HG03097 (cell line): Measurements from ENCODE around the gene RNF207.
"Not testable (repeated sequence)": the region's sequence is repeated elsewhere in the genome, so short reads cannot be mapped to it uniquely, and the experiment has no call there.

Experiments
- ATAC-seq: cut with Tn5 transposase; IDR thresholded peaks from one replicate; pipeline ENCODE4 v1.9.1; 2021; ENCODE audit not compliant: unreplicated experiment, low FRiP score

The RNF207 gene

GRCh38 chr1:6199298-6200187, 6.4 kb upstream of the RNF207 start, which contains the start of gene RPL22:
TSS of gene RPL22 (minus strand) at chr1:6199595. CDS start at chr1:6199573, 22 bp downstream.
- peak; percentile 92 for ATAC-seq

- no peak for ATAC-seq
Measured at GRCh38 chr1:6200188-6200809, 5.6 kb upstream of the RNF207 start.

DNA sequence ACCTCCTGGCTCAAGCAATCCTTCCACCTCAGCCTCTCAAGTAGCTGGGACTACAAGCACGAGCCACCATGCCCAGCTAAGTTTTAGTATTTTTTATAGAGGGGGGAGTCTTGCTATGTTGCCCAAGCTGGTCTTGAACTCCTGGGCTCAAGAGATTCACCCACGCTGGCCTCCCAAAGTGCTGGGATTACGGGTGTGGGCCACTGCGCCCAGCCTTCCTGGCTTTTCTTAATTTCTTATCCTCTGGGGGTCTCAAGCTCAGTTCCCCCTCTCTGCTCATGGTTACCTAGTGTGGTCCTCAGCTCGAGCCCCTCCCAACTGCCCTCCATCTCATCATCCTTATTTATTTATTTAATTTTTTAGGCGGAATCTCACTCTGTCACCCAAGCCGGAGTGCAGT, 3.7 kb upstream of the RNF207 start:
- ATAC-seq = no peak

DNA sequence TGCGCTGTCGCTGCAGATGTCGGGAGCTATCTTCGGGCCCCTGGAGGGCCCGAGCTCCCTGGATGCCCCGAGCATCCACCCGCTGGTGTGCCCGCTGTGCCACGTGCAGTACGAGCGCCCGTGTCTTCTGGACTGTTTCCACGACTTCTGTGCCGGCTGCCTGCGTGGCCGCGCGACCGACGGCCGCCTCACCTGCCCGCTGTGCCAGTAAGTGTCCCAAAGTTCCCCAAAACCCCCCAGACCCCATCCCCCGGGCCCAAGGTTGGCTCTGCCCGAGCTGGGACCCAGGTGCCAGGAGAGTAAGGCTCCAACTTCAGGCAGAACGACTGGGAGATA, 569 bp downstream of the RNF207 start:
- no peak for ATAC-seq

GRCh38 chr1:6207075-6207885, 1.4 kb downstream of the RNF207 start:
- ATAC-seq = no peak

- ATAC-seq = no peak
Measured at GRCh38 chr1:6207921-6208320, 2.0 kb downstream of the RNF207 start.

DNA sequence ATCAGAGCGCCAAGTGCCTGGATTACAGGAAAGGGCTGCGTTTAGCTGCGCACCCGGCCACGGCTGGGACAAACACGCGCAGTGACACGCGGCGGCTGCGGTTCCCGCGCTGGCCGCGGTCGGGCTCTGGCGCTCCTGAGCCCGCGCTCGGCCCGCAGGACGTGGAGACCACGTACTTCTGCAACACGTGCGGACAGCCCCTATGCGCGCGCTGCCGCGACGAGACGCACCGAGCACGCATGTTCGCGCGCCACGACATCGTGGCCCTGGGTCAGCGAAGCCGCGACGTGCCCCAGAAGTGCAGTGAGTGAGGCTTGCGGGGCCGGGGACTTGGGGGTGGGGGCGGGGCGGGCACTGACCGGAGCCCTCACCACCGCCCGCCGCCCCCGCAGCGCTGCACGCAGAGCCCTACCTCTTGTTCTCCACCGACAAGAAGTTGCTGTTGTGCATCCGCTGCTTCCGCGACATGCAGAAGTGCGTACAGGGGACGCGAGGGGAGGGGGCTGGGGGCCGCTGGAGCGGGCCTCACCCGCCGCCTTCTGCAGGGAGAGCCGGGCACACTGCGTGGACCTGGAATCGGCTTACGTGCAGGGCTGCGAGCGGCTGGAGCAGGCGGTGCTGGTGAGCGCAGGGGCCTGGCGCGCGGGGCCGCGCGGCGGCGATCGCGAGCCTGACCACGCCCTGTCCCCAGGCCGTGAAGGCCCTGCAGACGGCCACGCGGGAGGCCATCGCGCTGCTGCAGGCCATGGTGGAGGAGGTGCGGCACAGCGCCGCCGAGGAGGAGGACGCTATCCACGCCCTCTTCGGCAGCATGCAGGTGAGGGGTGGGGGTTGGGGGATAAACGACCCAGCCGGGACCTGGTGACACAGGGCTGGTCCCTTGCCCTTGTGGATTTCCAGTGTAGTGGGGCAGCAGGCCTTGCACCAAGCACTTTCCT, 3.1 kb downstream of the RNF207 start:
- no peak for ATAC-seq

DNA sequence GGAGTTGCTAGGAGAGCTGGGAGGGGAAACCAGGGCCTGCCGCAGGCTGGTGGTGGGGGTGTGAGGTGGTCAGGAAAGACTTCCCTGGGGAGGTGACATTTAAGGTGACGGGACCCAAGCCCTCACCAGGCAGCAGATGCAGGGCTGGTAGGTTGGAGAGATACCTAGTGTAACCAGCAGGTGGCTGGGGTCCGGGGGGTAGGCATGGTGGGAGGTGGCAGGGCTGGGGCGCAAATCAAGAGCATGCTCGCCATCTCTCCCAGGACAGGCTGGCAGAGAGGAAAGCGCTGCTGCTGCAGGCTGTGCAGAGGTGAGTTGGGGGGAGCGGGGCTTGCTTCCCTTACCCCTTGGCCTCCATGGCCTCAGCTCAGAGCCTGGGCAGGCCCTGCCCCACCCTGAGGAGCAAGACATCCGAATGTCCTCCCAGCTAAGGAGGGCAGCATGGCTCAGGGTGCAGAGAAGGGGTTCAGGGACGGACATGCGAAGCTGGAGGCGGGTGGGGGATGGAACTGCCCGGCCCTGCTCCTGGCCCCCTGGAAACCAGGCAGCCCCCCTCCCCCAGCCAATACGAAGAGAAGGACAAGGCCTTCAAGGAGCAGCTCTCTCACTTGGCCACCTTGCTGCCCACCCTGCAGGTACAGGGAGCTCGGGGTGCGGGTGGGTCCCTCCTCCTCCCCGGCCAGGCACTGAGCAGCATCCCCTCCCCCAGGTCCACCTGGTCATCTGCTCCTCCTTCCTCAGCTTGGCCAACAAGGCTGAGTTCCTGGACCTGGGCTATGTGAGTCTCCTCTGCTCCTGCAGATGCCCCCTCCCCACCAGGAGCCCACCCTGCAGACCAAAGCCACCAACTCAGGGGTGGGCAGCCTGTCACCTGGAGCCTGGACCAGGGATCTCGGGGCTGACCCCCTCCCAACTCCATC, 4.0 kb downstream of the RNF207 start:
- ATAC-seq = no peak

DNA sequence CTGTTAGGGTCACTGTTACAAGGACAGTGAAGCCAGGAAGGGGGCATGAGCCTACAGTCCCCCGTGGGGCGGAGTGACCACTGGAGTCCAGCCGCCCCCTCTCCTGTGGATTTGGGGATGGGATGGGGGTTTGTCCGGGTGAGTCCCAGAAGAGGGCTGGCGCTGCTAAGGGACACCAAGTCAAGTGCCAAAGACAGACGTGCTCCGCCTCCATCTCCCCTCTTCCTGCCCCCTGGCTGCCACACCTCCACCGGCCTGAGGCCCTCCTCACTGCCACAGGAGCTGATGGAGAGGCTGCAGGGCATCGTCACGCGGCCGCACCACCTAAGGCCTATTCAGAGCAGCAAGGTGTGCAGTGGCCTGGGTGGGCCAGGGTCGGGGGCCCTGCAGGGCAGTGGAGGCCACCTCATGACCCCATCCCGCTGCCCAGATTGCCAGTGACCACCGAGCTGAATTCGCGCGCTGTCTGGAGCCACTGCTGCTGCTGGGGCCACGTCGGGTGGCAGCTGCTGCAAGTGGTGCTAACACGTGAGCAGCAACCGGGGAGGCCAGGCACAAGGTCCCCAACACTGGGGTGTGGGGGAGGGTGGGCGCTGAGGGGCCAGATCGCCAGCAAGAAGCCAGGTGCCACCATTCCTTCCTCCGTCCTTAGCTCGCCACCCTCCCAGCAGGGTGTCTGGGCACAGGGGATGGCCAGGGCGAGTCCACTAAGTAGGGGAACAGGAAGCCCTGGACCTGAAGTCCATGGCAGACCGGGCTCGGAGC, 4.9 kb downstream of the RNF207 start:
- no peak for ATAC-seq

DNA sequence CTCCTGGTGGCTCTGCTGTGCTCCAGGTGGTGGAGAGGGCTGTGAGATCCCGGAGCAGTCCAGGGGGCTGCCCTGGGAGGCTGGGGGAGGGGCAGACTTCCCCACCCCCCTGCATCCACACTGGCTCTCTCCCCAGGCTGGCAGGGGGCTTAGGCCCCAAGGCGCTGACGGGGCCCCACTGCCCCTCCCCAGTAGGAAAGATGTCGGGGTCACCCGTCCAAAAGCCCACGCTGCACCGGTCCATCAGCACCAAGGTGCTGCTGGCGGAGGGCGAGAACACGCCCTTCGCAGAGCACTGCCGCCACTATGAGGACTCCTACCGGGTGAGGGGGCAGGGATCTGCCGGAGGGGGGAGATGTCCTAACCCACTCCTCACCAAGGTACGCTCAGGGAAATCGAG, 5.8 kb downstream of the RNF207 start:
- ATAC-seq = no peak

GRCh38 chr1:6212193-6212959, 6.5 kb downstream of the RNF207 start:
- ATAC-seq = no peak

- no peak for ATAC-seq
Measured at GRCh38 chr1:6218375-6219164, 12.7 kb downstream of the RNF207 start.

GRCh38 chr1:6219641-6220040, 13.7 kb downstream of the RNF207 start:
- not testable (repeated sequence) for ATAC-seq

GRCh38 chr1:6220236-6220635, 14.3 kb downstream of the RNF207 start:
- ATAC-seq = no peak

- no peak for ATAC-seq
Measured at GRCh38 chr1:6221210-6221784, 15.4 kb downstream of the RNF207 start.

GRCh38 chr1:6222636-6223035, 16.7 kb downstream of the RNF207 start:
- ATAC-seq = no peak

DNA sequence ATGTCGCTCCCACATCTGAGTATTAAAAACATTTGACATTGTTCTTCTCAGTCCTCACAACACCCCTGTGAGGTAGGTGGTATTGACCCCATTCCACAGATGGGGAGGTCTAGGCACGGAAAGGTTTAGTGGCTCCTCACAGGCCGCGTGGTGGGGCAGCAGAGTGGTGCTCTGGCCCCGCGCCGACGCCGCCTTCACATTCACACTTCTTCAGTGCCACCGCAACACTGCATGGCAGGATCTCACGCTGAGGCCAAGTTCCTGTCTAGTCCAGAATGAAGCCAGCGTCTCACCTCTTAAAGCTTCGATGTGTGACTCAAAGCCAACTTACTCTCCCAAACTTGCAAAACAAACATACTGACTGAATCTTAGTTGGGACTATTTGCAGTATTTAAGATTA, 17.7 kb downstream of the RNF207 start:
- ATAC-seq = no peak
